Activated CD4-positive, alpha-beta T cell treated with anti-CD3 and anti-CD28 coated beads for 36 hours (primary cell): ENCODE data around the gene NUP58. TPM values are rescaled to one million over a fixed set of nuclear protein-coding genes. Genes with fewer than 3 reads are reported as not detected.
A peak's percentile ranks its signal among the peaks of the same experiment; 100 is the strongest.

Experiments
- ATAC-seq: fragments of 200-7000 bp; cut with Tn5 transposase; one replicate; pipeline ENCODE4 v1.10.0; 2021; ENCODE audit warnings: mild to moderate bottlenecking, moderate library complexity
- CTCF ChIA-PET: fragments of 350-600 bp; sonication (Branson Sonifier 250); formaldehyde crosslinking; loops from one replicate; lab custom pipeline; 2021; ENCODE audit warnings: antibody characterized with exemption; lab: Charles Lee
- POLR2A ChIA-PET: fragments of 350-600 bp; sonication (Branson Sonifier 250); formaldehyde crosslinking; loops from one replicate; lab custom pipeline; 2021; ENCODE audit warnings: antibody characterized with exemption, inconsistent platforms; lab: Charles Lee
- DNase-seq: peaks from one replicate; pipeline ENCODE4 v3.0.0-alpha.2; 2020
- H3K27ac Mint-ChIP-seq: one replicate; pipeline ENCODE4 v1.8.0; 2021; ENCODE audit warnings: mixed read lengths
- H3K27me3 Mint-ChIP-seq: one replicate; pipeline ENCODE4 v1.8.0; 2021; ENCODE audit warnings: mixed read lengths
- H3K36me3 Mint-ChIP-seq: one replicate; pipeline ENCODE4 v1.8.0; 2021; ENCODE audit warnings: low read depth, mixed read lengths
- H3K4me1 Mint-ChIP-seq: one replicate; pipeline ENCODE4 v1.8.0; 2021; ENCODE audit warnings: mixed read lengths
- H3K4me3 Mint-ChIP-seq: one replicate; pipeline ENCODE4 v1.8.0; 2021; ENCODE audit warnings: mild to moderate bottlenecking, moderate library complexity, mixed read lengths
- H3K9me3 Mint-ChIP-seq: one replicate; pipeline ENCODE4 v1.8.0; 2021; ENCODE audit warnings: low read depth, mixed read lengths
- intact Hi-C, 2 experiments: fragments of 100-400 bp; cut with DNase I in 1 of 2; cut with micrococcal nuclease in 1 of 2; formaldehyde crosslinking; loops; one replicate each; pipeline versions ENCODE4 v1.14.2 to v1.15.1; 2022 to 2024; cut with DNase I, micrococcal nuclease
- total RNA-seq, 2 experiments: library from RNA; stranded (reverse); gene quantifications; one replicate each; pipeline ENCODE4 v1.2.3, GENCODE V29; 2021

The NUP58 gene, protein sequence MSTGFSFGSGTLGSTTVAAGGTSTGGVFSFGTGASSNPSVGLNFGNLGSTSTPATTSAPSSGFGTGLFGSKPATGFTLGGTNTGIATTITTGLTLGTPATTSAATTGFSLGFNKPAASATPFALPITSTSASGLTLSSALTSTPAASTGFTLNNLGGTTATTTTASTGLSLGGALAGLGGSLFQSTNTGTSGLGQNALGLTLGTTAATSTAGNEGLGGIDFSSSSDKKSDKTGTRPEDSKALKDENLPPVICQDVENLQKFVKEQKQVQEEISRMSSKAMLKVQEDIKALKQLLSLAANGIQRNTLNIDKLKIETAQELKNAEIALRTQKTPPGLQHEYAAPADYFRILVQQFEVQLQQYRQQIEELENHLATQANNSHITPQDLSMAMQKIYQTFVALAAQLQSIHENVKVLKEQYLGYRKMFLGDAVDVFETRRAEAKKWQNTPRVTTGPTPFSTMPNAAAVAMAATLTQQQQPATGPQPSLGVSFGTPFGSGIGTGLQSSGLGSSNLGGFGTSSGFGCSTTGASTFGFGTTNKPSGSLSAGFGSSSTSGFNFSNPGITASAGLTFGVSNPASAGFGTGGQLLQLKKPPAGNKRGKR
- 100 to 1,000 TPM; 134 to 137 TPM for total RNA-seq

DNA sequence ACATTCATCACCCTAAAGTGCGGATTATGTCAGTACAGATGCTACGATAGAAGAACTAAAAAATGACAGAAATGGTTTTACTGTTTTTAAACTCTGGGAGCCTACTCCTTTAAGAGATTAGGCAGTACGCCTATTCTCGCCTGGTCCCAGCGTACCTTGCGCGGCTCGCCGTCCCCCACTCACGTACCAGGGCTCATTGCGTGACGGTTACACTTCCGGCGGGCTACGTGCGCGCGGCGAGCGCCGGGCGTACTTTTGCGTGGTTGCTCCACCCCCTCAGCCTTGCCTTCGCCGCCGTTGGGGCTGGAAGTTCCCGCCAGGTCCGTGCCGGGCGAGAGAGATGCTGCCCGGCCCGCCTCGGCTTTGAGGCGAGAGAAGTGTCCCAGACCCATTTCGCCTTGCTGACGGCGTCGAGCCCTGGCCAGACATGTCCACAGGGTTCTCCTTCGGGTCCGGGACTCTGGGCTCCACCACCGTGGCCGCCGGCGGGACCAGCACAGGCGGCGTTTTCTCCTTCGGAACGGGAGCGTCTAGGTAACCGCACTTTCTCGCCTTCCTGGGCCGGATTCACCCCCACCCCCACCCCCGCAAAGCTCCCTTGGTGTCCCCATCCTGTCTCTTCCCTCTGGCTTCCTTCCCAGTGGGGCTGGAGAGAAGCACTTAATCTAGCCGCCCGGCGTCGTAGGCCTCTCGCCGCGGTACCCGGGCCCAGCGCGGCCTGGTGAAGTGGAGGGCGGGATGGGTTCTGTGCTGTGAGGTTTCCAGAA is at the start of gene NUP58:
Gene NUP58 (plus strand): TSS at position 279 of the 767 bp plus-strand sequence. CDS start 149 bp downstream, at position 428.
- Mint-ChIP-seq H3K4me3 (peak within 1 kb of the TSS; percentile 94), H3K36me3 (peaks cover 35% of the 10 kb centered on the region), H3K27me3 (peaks cover 4% of the 10 kb centered on the region), H3K27ac (peak within 1 kb of the TSS; percentile 95), H3K9me3 (no peaks in the 10 kb centered on the region), H3K4me1 (peaks cover 30% of the 10 kb centered on the region)
- ChIA-PET CTCF (interaction anchor here (5.1 kb wide), 1 partner anchor 14 kb away, joined by 30 read pairs; the partner anchor contains the start of gene MTMR6), POLR2A (no interaction called here)
- peak; percentile 97 for DNase-seq
- intact Hi-C loops: loop anchor here (1.0 to 10.0 kb wide), 9 partner anchors 9 to 1924 kb away; partner anchors contain the start of genes MTMR6 (in 2 of the 2), CDK8 (in 1 of the 2) and PARP4 (in 1 of the 2)
- peak; percentile 98 for ATAC-seq

DNA sequence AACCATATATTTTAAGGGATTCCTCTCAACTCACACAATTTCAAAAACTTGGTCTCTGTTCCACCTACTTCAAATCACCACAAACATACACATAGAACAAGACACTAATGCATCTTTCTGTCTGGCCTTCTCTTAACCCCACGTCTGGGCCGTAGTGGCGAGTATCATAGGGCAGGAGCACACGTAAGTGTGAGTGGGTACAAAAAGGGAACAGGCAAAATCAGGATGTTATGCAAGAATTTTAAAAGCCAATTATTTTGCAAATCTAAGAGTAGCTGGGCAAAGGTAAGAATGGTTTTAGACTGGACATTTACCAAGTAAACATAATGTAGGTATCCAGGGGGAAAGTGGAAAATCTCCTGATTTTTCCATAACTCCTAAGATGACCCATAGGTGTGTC is 49.2 kb upstream of the NUP58 start:
- CTCF ChIA-PET: no interaction called here
- POLR2A ChIA-PET: no interaction called here
- H3K9me3 Mint-ChIP-seq: no peaks in the 10 kb centered on the region
- no peaks in the 10 kb centered on the region for H3K4me1 Mint-ChIP-seq
- DNase-seq: no peak
- H3K4me3 Mint-ChIP-seq: no peak overlapping the region
- H3K36me3 Mint-ChIP-seq: peaks cover 27% of the 10 kb centered on the region
- H3K27ac Mint-ChIP-seq: no peak overlapping the region
- H3K27me3 Mint-ChIP-seq: no peaks in the 10 kb centered on the region
- ATAC-seq: no peak
- intact Hi-C loops: no loop called here

DNA sequence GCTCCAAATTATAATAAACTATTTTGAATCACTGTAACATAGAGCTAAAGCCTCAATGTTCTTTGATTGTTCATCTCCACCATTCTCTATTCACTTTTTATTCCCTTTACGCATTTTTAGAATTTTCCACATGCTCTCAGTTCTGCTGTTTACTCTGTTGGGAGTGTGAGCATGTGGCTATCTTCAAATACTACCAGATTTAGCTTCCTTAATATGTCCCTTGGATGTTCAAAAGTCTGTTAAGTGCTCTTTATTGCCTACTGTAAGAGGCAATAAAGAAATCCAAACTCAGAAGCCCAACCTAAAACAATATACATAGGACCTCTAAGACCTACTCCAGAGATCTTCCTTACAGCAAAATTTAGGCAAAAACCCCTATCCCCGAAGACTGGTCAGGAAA is 48.7 kb upstream of the NUP58 start:
- Mint-ChIP-seq H3K36me3 (peaks cover 31% of the 10 kb centered on the region), H3K4me1 (no peaks in the 10 kb centered on the region), H3K4me3 (no peak overlapping the region), H3K9me3 (no peaks in the 10 kb centered on the region), H3K27ac (no peak overlapping the region), H3K27me3 (no peaks in the 10 kb centered on the region)
- POLR2A ChIA-PET: no interaction called here
- CTCF ChIA-PET: no interaction called here
- ATAC-seq (no peak), DNase-seq (no peak)
- intact Hi-C loops: no loop called here

DNA sequence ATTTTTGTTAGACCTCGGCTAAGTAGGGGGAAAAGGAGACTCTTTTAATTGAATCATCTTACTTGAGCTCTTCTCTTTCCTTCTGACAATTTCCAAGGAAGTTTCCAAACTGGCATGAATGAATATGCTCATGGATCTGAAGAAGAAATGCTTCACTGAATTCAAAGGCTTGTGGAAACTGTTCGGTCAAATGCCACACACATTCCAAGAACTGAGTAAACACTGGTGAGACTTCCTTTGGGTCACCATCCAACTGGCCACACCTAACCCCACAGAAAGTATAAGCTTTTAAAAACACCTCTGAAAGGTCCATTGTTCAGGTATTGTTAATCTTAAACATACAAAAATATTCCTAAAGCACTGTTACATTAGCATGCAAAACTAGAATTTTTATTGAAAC is 47.7 kb upstream of the NUP58 start:
- no peak overlapping the region for H3K4me3 Mint-ChIP-seq
- no peak for ATAC-seq
- CTCF ChIA-PET: no interaction called here
- POLR2A ChIA-PET: no interaction called here
- H3K36me3 Mint-ChIP-seq: peaks cover 31% of the 10 kb centered on the region
- H3K4me1 Mint-ChIP-seq: no peaks in the 10 kb centered on the region
- intact Hi-C loops: no loop called here
- H3K27ac Mint-ChIP-seq: no peak overlapping the region
- DNase-seq: no peak
- no peaks in the 10 kb centered on the region for H3K9me3 Mint-ChIP-seq
- H3K27me3 Mint-ChIP-seq: no peaks in the 10 kb centered on the region

DNA sequence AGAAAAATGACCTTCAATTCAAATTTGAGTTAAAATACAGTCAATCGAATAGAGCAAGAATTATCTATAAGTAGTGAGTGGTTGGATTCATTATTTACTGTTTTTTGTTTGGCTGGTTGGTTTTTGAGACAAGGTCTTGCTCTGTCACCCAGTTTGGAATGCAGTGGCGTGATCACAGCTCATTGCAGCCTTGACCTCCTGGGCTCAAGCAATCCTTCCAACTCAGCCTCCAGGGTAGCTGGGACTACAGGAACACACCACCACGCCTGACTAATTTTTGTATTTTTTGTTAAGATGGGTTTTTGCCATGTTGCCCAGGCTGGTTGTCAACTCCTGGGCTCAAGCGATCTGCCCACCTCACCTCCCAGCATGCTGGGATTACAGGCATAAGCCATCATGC is 39.2 kb upstream of the NUP58 start:
- H3K27me3 Mint-ChIP-seq: no peaks in the 10 kb centered on the region
- CTCF ChIA-PET: no interaction called here
- no peaks in the 10 kb centered on the region for H3K4me1 Mint-ChIP-seq
- H3K4me3 Mint-ChIP-seq: no peak overlapping the region
- H3K9me3 Mint-ChIP-seq: no peaks in the 10 kb centered on the region
- no peak for ATAC-seq
- intact Hi-C loops: no loop called here
- no peak for DNase-seq
- no peak overlapping the region for H3K27ac Mint-ChIP-seq
- POLR2A ChIA-PET: no interaction called here
- H3K36me3 Mint-ChIP-seq: peaks cover 34% of the 10 kb centered on the region

DNA sequence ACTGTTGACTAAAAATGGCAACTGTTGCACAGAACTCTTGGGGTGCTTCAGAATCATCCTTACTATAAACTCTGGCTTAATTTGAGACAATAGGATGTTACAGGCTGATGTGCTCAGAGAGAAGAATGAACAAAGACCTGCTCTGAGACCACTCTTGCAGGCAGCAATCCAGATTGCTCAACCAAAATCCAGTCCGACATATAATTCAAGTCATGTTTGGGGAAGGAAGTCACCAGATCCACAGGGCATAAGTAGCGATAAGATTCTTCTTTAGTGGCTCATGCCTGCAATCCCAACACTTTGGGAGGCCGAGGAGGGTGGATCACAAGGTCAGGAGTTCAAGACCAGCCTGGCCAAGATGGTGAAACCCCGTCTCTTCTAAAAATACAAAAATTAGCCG is 34.7 kb upstream of the NUP58 start:
- CTCF ChIA-PET: interaction anchor here (1.4 kb wide), 1 partner anchor 10 kb away, joined by 5 read pairs; no protein-coding TSS in a partner anchor
- Mint-ChIP-seq H3K9me3 (no peaks in the 10 kb centered on the region), H3K4me1 (no peaks in the 10 kb centered on the region), H3K27me3 (no peaks in the 10 kb centered on the region), H3K4me3 (no peak overlapping the region), H3K36me3 (peaks cover 32% of the 10 kb centered on the region), H3K27ac (no peak overlapping the region)
- DNase-seq (no peak), ATAC-seq (no peak)
- POLR2A ChIA-PET: no interaction called here
- intact Hi-C loops: loop anchor here in 1 of 2 experiments (1.0 kb wide), 1 partner anchor 21 kb away; the partner anchor contains the start of gene MTMR6

DNA sequence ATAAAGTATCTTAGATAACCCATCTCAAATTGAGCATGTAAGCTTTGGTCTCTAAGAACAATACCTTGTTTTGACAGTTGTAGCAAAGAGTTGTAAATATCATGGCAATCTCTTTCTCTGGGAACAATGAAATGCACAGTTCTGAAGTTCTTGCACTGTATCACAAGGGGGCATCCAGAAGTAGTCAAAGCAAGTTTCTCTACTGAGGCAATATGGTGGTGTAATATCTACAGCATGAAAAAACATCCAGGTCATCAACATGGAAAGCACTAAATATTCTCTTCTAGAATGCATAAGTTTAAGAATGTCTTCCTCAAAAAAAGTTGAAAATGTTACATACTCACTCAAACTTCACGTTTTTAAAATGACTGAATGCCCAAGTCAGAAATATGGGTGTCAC is 33.7 kb upstream of the NUP58 start:
- intact Hi-C loops: loop anchor here in 1 of 2 experiments (1.0 to 2.0 kb wide), 2 partner anchors 20 to 107 kb away; partner anchors contain the start of gene MTMR6
- peak; percentile 84 for ATAC-seq

DNA sequence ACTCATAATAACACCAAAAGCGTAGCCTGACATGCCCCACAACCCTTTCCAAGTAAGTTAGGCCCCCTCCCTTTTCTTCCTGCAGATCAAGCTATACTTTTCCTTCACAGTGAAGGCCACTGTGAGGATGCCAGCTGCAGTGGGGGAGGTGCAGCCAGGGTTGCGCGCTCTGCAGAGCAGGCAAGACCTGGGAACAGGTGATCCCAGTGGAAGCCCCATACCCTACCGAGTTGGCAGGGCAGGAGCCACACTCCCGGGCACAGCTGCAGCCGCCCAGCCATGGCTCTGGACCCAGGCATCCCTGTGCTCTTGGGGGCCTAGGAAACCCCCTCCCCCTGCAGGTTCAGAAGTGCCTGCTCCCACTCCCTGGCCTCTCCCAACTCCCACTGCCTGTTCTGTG is 32.9 kb upstream of the NUP58 start:
- DNase-seq (no peak), ATAC-seq (no peak)
- Mint-ChIP-seq H3K27ac (no peak overlapping the region), H3K27me3 (no peaks in the 10 kb centered on the region), H3K4me3 (no peak overlapping the region), H3K9me3 (no peaks in the 10 kb centered on the region), H3K36me3 (peaks cover 34% of the 10 kb centered on the region), H3K4me1 (no peaks in the 10 kb centered on the region)
- CTCF ChIA-PET: interaction anchor here (1.2 to 2.1 kb wide), 2 partner anchors 18 to 19 kb away, joined by 3 to 5 read pairs; partner anchors contain the start of gene MTMR6
- POLR2A ChIA-PET: interaction anchor here (0.6 kb wide), 1 partner anchor 37 kb away, joined by 7 read pairs; no protein-coding TSS in a partner anchor
- intact Hi-C loops: loop anchor here in 1 of 2 experiments (2.0 kb wide), 1 partner anchor 106 kb away; no protein-coding TSS in a partner anchor

More for the DNA sequence above, 33.7 kb upstream of the NUP58 start:
- POLR2A ChIA-PET: interaction anchor here (0.6 kb wide), 1 partner anchor 37 kb away, joined by 7 read pairs; no protein-coding TSS in a partner anchor
- CTCF ChIA-PET: no interaction called here
- H3K4me1 Mint-ChIP-seq: no peaks in the 10 kb centered on the region
- H3K27me3 Mint-ChIP-seq: no peaks in the 10 kb centered on the region
- no peak overlapping the region for H3K27ac Mint-ChIP-seq
- H3K9me3 Mint-ChIP-seq: no peaks in the 10 kb centered on the region
- H3K4me3 Mint-ChIP-seq: no peak overlapping the region
- DNase-seq: no peak
- peaks cover 35% of the 10 kb centered on the region for H3K36me3 Mint-ChIP-seq

DNA sequence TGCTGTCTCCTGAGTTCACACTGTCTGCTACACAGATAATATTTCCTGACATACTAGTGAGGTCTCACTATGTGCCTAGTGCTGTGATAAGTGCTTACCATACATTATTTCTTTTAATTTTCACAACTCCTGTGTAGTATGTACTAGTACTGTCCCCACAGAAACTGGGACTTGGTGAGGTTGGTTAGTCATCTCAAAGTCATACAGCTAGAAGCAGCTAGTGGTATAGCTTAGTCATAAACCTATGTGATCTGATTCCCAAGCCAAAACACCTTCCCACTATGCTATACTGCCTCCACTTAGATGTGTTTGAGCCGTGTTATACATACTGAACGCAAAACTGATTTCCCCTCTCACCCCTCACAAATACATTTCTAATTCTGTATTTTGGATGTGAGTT is 24.7 kb upstream of the NUP58 start:
- CTCF ChIA-PET: interaction anchor here (1.2 to 2.8 kb wide), 2 partner anchors 9 to 11 kb away, joined by 5 to 14 read pairs; no protein-coding TSS in a partner anchor
- peaks cover 16% of the 10 kb centered on the region for H3K36me3 Mint-ChIP-seq
- ATAC-seq: peak; percentile 91
- peaks cover 54% of the 10 kb centered on the region for H3K4me1 Mint-ChIP-seq
- DNase-seq: peak; percentile 29
- H3K9me3 Mint-ChIP-seq: no peaks in the 10 kb centered on the region
- H3K4me3 Mint-ChIP-seq: no peak overlapping the region
- no peaks in the 10 kb centered on the region for H3K27me3 Mint-ChIP-seq
- intact Hi-C loops: loop anchor here in 1 of 2 experiments (1.0 kb wide), 1 partner anchor 11 kb away; the partner anchor contains the start of gene MTMR6
- no peak overlapping the region for H3K27ac Mint-ChIP-seq
- POLR2A ChIA-PET: interaction anchor here (0.6 kb wide), 1 partner anchor 10 kb away, joined by 3 read pairs; the partner anchor contains the start of gene MTMR6

DNA sequence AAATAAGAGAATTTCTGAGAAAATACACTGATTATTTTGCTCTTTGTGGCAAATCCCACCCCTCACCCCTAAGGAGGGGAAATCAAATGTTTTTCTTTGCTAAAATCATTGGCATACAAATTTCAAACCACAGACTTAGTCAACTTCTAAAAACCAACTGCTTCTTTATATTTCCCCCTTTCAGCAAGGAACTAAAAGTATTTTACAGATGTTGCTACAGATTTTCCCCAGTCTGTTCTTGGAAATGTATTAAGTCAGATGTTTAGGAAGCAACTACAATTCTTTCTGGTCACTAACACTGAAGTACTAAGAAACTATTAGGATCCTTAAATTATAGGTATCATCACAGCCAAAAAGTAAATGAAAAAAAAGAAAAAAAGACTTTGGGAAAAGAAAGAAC is 21.0 kb upstream of the NUP58 start:
- Mint-ChIP-seq H3K27ac (peak overlapping the region; percentile 73), H3K36me3 (peaks cover 17% of the 10 kb centered on the region), H3K27me3 (no peaks in the 10 kb centered on the region), H3K9me3 (no peaks in the 10 kb centered on the region), H3K4me1 (peaks cover 81% of the 10 kb centered on the region), H3K4me3 (no peak overlapping the region)
- ChIA-PET POLR2A (no interaction called here), CTCF (no interaction called here)
- DNase-seq (no peak), ATAC-seq (no peak)
- intact Hi-C loops: loop anchor here (10.0 kb wide), 2 partner anchors 624 to 1006 kb away; no protein-coding TSS in a partner anchor
